ENCODE measurements around the gene EXOSC9.

Gene EXOSC9

DNA sequence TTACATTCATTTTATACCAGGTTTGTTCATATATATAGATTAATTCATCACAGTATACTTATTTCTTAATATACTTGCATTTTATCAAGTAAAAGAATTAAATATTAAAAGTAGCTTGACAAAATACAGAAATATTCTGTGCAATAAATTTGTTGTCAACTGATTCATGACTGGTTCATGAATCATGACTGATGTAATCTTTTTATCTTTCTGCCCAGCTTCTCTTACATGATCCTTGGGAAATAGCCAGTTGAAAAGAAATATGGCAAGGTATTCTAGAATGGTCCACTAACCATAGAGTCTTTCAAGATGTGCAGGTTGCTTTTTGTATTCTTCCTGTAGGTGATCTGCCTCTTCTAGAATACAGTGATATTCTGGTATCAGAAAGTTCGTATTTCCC is 26.7 kb downstream of the EXOSC9 start:
- Histone ChIP-seq H3K9ac (ENCODE audit: low read length) (no peak overlapping the region), H3K9me3 (ENCODE audit: insufficient read depth, low read length) (no peaks in the 10 kb centered on the region), H3K36me3 (ENCODE audit: low read length) (no peaks in the 10 kb centered on the region), H3K4me2 (ENCODE audit: low read depth, low read length, poor library complexity, severe bottlenecking) (no peak overlapping the region), H3F3A (ENCODE audit: insufficient read depth) (no peaks in the 10 kb centered on the region), H3K27ac (ENCODE audit: low read depth, low read length) (no peak overlapping the region), H3K9me2 (replicated peaks; ENCODE audit: insufficient read depth, low read length) (no peaks in the 10 kb centered on the region), H3K4me3 (ENCODE audit: insufficient read depth, low read length, poor library complexity, severe bottlenecking) (no peak overlapping the region), H4K20me1 (ENCODE audit: low read depth, low read length) (no peaks in the 10 kb centered on the region), H3K27me3 (ENCODE audit: low read length) (no peaks in the 10 kb centered on the region), H2AFZ (ENCODE audit: low read depth, low read length, severe bottlenecking) (no peak overlapping the region), H3K79me2 (ENCODE audit: insufficient read depth, low read length) (peaks cover 7% of the 10 kb centered on the region)
- TF ChIP-seq EZH2phosphoT487 (conservative IDR thresholded peaks at IDR 0.05; ENCODE audit: low read length) (no peak), CTCF (IDR thresholded peaks at IDR 0.05; ENCODE audit: insufficient read depth, low read length, poor library complexity, severe bottlenecking) (no peak)

GRCh38 chr4:121829511-121829910 is 28.4 kb downstream of the EXOSC9 start:
- Histone ChIP-seq H2AFZ (ENCODE audit: low read depth, low read length, severe bottlenecking) (no peak overlapping the region), H3K36me3 (ENCODE audit: low read length) (no peaks in the 10 kb centered on the region), H3F3A (ENCODE audit: insufficient read depth) (no peaks in the 10 kb centered on the region), H3K27ac (ENCODE audit: low read depth, low read length) (no peak overlapping the region), H3K79me2 (ENCODE audit: insufficient read depth, low read length) (no peaks in the 10 kb centered on the region), H3K9me3 (ENCODE audit: insufficient read depth, low read length) (no peaks in the 10 kb centered on the region), H3K4me2 (ENCODE audit: low read depth, low read length, poor library complexity, severe bottlenecking) (no peak overlapping the region), H4K20me1 (ENCODE audit: low read depth, low read length) (no peaks in the 10 kb centered on the region), H3K9me2 (replicated peaks; ENCODE audit: insufficient read depth, low read length) (no peaks in the 10 kb centered on the region), H3K27me3 (ENCODE audit: low read length) (no peaks in the 10 kb centered on the region), H3K4me3 (ENCODE audit: insufficient read depth, low read length, poor library complexity, severe bottlenecking) (no peak overlapping the region), H3K9ac (ENCODE audit: low read length) (no peak overlapping the region)
- no peak for TF ChIP-seq EZH2phosphoT487 (conservative IDR thresholded peaks at IDR 0.05; ENCODE audit: low read length)
- no peak for TF ChIP-seq CTCF (IDR thresholded peaks at IDR 0.05; ENCODE audit: insufficient read depth, low read length, poor library complexity, severe bottlenecking)

DNA sequence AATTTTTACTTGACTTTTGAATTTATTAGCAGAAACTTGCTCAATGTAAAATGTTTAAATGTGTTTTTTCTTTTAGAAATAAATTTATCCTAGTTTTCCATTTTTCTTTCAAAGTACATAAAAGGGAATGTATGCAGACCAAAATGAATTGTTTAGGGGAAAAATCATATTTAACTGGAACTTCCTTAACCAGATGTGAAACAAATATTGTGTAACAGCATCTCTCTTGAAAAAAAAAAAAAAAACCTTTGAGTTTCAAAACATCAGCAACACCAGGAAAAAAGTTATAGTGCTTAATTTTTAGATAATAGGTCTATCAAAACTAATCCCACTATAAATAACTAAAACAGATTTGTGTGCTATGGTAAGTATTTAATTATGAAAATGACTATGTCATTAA is 37.0 kb downstream of the EXOSC9 start:
- no peak for TF ChIP-seq EZH2phosphoT487 (conservative IDR thresholded peaks at IDR 0.05; ENCODE audit: low read length)
- no peak for TF ChIP-seq CTCF (IDR thresholded peaks at IDR 0.05; ENCODE audit: insufficient read depth, low read length, poor library complexity, severe bottlenecking)
- no peaks in the 10 kb centered on the region for H3K36me3 ChIP-seq (ENCODE audit: low read length)
- no peak overlapping the region for H3K9ac ChIP-seq (ENCODE audit: low read length)
- no peak overlapping the region for H3K4me3 ChIP-seq (ENCODE audit: insufficient read depth, low read length, poor library complexity, severe bottlenecking)
- H3K27ac ChIP-seq (ENCODE audit: low read depth, low read length) = no peak overlapping the region
- H2AFZ ChIP-seq (ENCODE audit: low read depth, low read length, severe bottlenecking) = no peak overlapping the region
- no peaks in the 10 kb centered on the region for H3K9me3 ChIP-seq (ENCODE audit: insufficient read depth, low read length)
- no peaks in the 10 kb centered on the region for H3F3A ChIP-seq (ENCODE audit: insufficient read depth)
- H4K20me1 ChIP-seq (ENCODE audit: low read depth, low read length) = no peaks in the 10 kb centered on the region
- no peaks in the 10 kb centered on the region for H3K79me2 ChIP-seq (ENCODE audit: insufficient read depth, low read length)
- no peaks in the 10 kb centered on the region for H3K27me3 ChIP-seq (ENCODE audit: low read length)
- H3K9me2 ChIP-seq (replicated peaks; ENCODE audit: insufficient read depth, low read length) = no peaks in the 10 kb centered on the region
- no peak overlapping the region for H3K4me2 ChIP-seq (ENCODE audit: low read depth, low read length, poor library complexity, severe bottlenecking)

GRCh38 chr4:121842862-121843261 is 41.7 kb downstream of the EXOSC9 start:
- Histone ChIP-seq H3K4me3 (ENCODE audit: insufficient read depth, low read length, poor library complexity, severe bottlenecking) (no peak overlapping the region), H3K9ac (ENCODE audit: low read length) (no peak overlapping the region), H2AFZ (ENCODE audit: low read depth, low read length, severe bottlenecking) (no peak overlapping the region), H3F3A (ENCODE audit: insufficient read depth) (no peaks in the 10 kb centered on the region), H3K9me3 (ENCODE audit: insufficient read depth, low read length) (no peaks in the 10 kb centered on the region), H4K20me1 (ENCODE audit: low read depth, low read length) (no peaks in the 10 kb centered on the region), H3K4me2 (ENCODE audit: low read depth, low read length, poor library complexity, severe bottlenecking) (no peak overlapping the region), H3K36me3 (ENCODE audit: low read length) (no peaks in the 10 kb centered on the region), H3K27ac (ENCODE audit: low read depth, low read length) (no peak overlapping the region), H3K79me2 (ENCODE audit: insufficient read depth, low read length) (no peaks in the 10 kb centered on the region), H3K9me2 (replicated peaks; ENCODE audit: insufficient read depth, low read length) (no peaks in the 10 kb centered on the region), H3K27me3 (ENCODE audit: low read length) (no peaks in the 10 kb centered on the region)
- no peak for TF ChIP-seq EZH2phosphoT487 (conservative IDR thresholded peaks at IDR 0.05; ENCODE audit: low read length)
- no peak for TF ChIP-seq CTCF (IDR thresholded peaks at IDR 0.05; ENCODE audit: insufficient read depth, low read length, poor library complexity, severe bottlenecking)
